GM21576 (cell line): ENCODE data around the gene PEX26.
"Not testable (repeated sequence)": the region's sequence is repeated elsewhere in the genome, so short reads cannot be mapped to it uniquely, and the experiment has no call there.

Source experiments
- ATAC-seq: cut with Tn5 transposase; IDR thresholded peaks from one replicate; pipeline ENCODE4 v1.9.1; 2021; ENCODE audit warnings: mild to moderate bottlenecking, moderate library complexity; ENCODE audit not compliant: unreplicated experiment

Gene PEX26

GRCh38 chr22:18070556-18071306 is 7.1 kb upstream of the PEX26 start:
- no peak for ATAC-seq

GRCh38 chr22:18071307-18071967 is 6.4 kb upstream of the PEX26 start:
- ATAC-seq: not testable (repeated sequence)

- no peak for ATAC-seq
Measured at GRCh38 chr22:18071968-18072310, 5.9 kb upstream of the PEX26 start.

- ATAC-seq: no peak
Measured at GRCh38 chr22:18073467-18073866, 4.3 kb upstream of the PEX26 start.

- ATAC-seq: not testable (repeated sequence)
Measured at GRCh38 chr22:18073927-18074326, 3.9 kb upstream of the PEX26 start.

- ATAC-seq: no peak
Measured at GRCh38 chr22:18075101-18075719, 2.6 kb upstream of the PEX26 start.

- no peak for ATAC-seq
Measured at GRCh38 chr22:18075720-18076497, 1.9 kb upstream of the PEX26 start.

- no peak for ATAC-seq
Measured at GRCh38 chr22:18077087-18077638, 627 bp upstream of the PEX26 start.

- ATAC-seq: peak; percentile 13
Measured at GRCh38 chr22:18078329-18079041, 695 bp downstream of the PEX26 start.

GRCh38 chr22:18079706-18080233 is 2.0 kb downstream of the PEX26 start:
- ATAC-seq: no peak

GRCh38 chr22:18081416-18081815 is 3.6 kb downstream of the PEX26 start:
- ATAC-seq: no peak

GRCh38 chr22:18082467-18082866 is 4.7 kb downstream of the PEX26 start:
- ATAC-seq: no peak

- no peak for ATAC-seq
Measured at GRCh38 chr22:18083406-18083805, 5.6 kb downstream of the PEX26 start.

- ATAC-seq: no peak
Measured at GRCh38 chr22:18085188-18085587, 7.4 kb downstream of the PEX26 start.

GRCh38 chr22:18087350-18087855 is 9.6 kb downstream of the PEX26 start:
- no peak for ATAC-seq

- ATAC-seq: peak; percentile 53
Measured at GRCh38 chr22:18088825-18089568, 11.2 kb downstream of the PEX26 start.

- ATAC-seq: no peak
Measured at GRCh38 chr22:18090286-18090685, 12.5 kb downstream of the PEX26 start.

- no peak for ATAC-seq
Measured at GRCh38 chr22:18091478-18091877, 13.7 kb downstream of the PEX26 start.

- ATAC-seq: no peak
Measured at GRCh38 chr22:18091916-18092526, 14.2 kb downstream of the PEX26 start.
